Measurements from ENCODE around the gene SLX9. TPM values are rescaled to one million over a fixed set of nuclear protein-coding genes. Genes with fewer than 3 reads are reported as not detected.
A peak's percentile ranks its signal among the peaks of the same experiment; 100 is the strongest.

Gene SLX9
- total RNA-seq, 1 experiment from 2014 or later = 74.3 TPM

- H3K27ac Mint-ChIP-seq = peak overlapping the region in 2 of 3 experiments; percentile 70 to 73; a peak in 4 of 7 replicates
- H3K4me1 Mint-ChIP-seq = peaks cover 23 to 24% of the 10 kb centered on the region in 2 experiments
- Histone ChIP-seq H2AK5ac (ENCODE audit: insufficient read length, low read length) (no peak overlapping the region), H3K79me2 (ENCODE audit: insufficient read depth, low read length) (peaks cover 33% of the 10 kb centered on the region; the same call in 1 of the 2 replicates), H3K4me1 (ENCODE audit: insufficient read depth, low read length) (no peaks in the 10 kb centered on the region), H3K23me2 (ENCODE audit: insufficient read length, low read depth, low read length, poor library complexity, severe bottlenecking) (peaks cover 11% of the 10 kb centered on the region), H3K79me1 (ENCODE audit: insufficient read depth, low read depth, low read length, poor library complexity, severe bottlenecking) (peaks cover 8% of the 10 kb centered on the region), H3K9me3 (ENCODE audit: control insufficient read depth, low read depth, low read length) (no peaks in the 10 kb centered on the region), H2BK15ac (ENCODE audit: low read depth, low read length) (no peak overlapping the region), H3K4me2 (ENCODE audit: insufficient read depth, insufficient read length, low read length) (peak overlapping the region; percentile 51), H4K20me1 (ENCODE audit: control insufficient read depth, insufficient read depth, insufficient read length) (no peaks in the 10 kb centered on the region), H3K23ac (ENCODE audit: insufficient read length, low read depth, low read length) (no peak overlapping the region), H3K56ac (ENCODE audit: insufficient read length, low read depth, low read length) (no peak overlapping the region), H2AFZ (ENCODE audit: low read length) (no peak overlapping the region), H4K5ac (ENCODE audit: insufficient read length, low read depth, low read length) (no peak overlapping the region), H2BK5ac (ENCODE audit: insufficient read length, low read length) (no peak overlapping the region), H3K4ac (ENCODE audit: low read depth, low read length) (no peak overlapping the region), H2BK120ac (ENCODE audit: low read depth, low read length, poor library complexity, severe bottlenecking) (no peak overlapping the region), H3K18ac (ENCODE audit: insufficient read length, low read depth, low read length) (no peak overlapping the region), H3K9ac (ENCODE audit: extremely low read depth, insufficient read length, low read length) (no peak overlapping the region), H3T11ph (ENCODE audit: low read length) (no peak overlapping the region), H2BK12ac (ENCODE audit: insufficient read length, low read depth, low read length) (no peak overlapping the region), H3K27ac (ENCODE audit: insufficient read length, low read depth, low read length) (no peak overlapping the region), H4K91ac (ENCODE audit: insufficient read length, low read depth, low read length) (no peak overlapping the region), H3K14ac (ENCODE audit: insufficient read depth, low read length) (no peak overlapping the region), H2BK20ac (ENCODE audit: low read depth, low read length, poor library complexity, severe bottlenecking) (no peak overlapping the region), H3K27me3 (ENCODE audit: insufficient read depth, low read length) (no peaks in the 10 kb centered on the region; the same call in 1 of the 2 replicates), H4K8ac (replicated peaks; ENCODE audit: insufficient read length, low read depth, low read length) (no peak overlapping the region)
- H3K9me3 Mint-ChIP-seq = no peaks in the 10 kb centered on the region; a peak in 1 of 5 replicates
- DNase-seq = no peak
- TF ChIP-seq, protein P1, sequence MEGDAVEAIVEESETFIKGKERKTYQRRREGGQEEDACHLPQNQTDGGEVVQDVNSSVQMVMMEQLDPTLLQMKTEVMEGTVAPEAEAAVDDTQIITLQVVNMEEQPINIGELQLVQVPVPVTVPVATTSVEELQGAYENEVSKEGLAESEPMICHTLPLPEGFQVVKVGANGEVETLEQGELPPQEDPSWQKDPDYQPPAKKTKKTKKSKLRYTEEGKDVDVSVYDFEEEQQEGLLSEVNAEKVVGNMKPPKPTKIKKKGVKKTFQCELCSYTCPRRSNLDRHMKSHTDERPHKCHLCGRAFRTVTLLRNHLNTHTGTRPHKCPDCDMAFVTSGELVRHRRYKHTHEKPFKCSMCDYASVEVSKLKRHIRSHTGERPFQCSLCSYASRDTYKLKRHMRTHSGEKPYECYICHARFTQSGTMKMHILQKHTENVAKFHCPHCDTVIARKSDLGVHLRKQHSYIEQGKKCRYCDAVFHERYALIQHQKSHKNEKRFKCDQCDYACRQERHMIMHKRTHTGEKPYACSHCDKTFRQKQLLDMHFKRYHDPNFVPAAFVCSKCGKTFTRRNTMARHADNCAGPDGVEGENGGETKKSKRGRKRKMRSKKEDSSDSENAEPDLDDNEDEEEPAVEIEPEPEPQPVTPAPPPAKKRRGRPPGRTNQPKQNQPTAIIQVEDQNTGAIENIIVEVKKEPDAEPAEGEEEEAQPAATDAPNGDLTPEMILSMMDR (conservative IDR thresholded peaks at IDR 0.05) = no peak
- no CpG with 5 or more reads among the region's 18 CpGs for WGBS (ENCODE audit: extremely low coverage, insufficient read length, low lambda C conversion rate)
- H3K36me3 Mint-ChIP-seq (ENCODE audit: insufficient read depth in 1 of 3, low read depth in 3 of 3) = peaks cover 10 to 25% (median 23%) of the 10 kb centered on the region in 3 experiments; a peak in 6 of 7 replicates
- peak overlapping the region; percentile 89 to 91 for H3K4me3 Mint-ChIP-seq
- peaks cover 18% of the 10 kb centered on the region for H3K27me3 Mint-ChIP-seq (ENCODE audit: low read depth)
Measured at GRCh38 chr21:44938772-44939531, 877 bp upstream of the SLX9 start.
